GM21381 (cell line): ENCODE results near the gene NR0B2.
"Not testable (repeated sequence)": the region's sequence is repeated elsewhere in the genome, so short reads cannot be mapped to it uniquely, and the experiment has no call there.

Experiments
- ATAC-seq: cut with Tn5 transposase; IDR thresholded peaks from one replicate; pipeline ENCODE4 v1.9.1; 2021; ENCODE audit warnings: mild to moderate bottlenecking, moderate library complexity; ENCODE audit not compliant: unreplicated experiment

Gene NR0B2

GRCh38 chr1:26913754-26914619, at the start of gene NR0B2:
TSS of gene NR0B2 (minus strand) at chr1:26913975. CDS start at chr1:26913940, 35 bp downstream.
- no peak for ATAC-seq

GRCh38 chr1:26961826-26962225, 48.1 kb upstream of the NR0B2 start:
- no peak for ATAC-seq

- ATAC-seq = no peak
These were observed 46.8 kb upstream of the NR0B2 start for GRCh38 chr1:26960625-26960966.

- ATAC-seq = no peak
These were observed 46.2 kb upstream of the NR0B2 start, which contains the start of gene KDF1 for GRCh38 chr1:26959722-26960624. TSS of gene KDF1 (minus strand) at chr1:26960468. CDS start at chr1:26952380, 8,088 bp downstream.

- ATAC-seq = no peak
These were observed 45.5 kb upstream of the NR0B2 start for GRCh38 chr1:26959270-26959669.

- no peak for ATAC-seq
These were observed 43.5 kb upstream of the NR0B2 start for GRCh38 chr1:26957306-26957705.

GRCh38 chr1:26956321-26956720, 42.5 kb upstream of the NR0B2 start:
- ATAC-seq = no peak

GRCh38 chr1:26953374-26953773, 39.6 kb upstream of the NR0B2 start:
- ATAC-seq = no peak

GRCh38 chr1:26951821-26952497, 38.2 kb upstream of the NR0B2 start:
- no peak for ATAC-seq

GRCh38 chr1:26951216-26951615, 37.4 kb upstream of the NR0B2 start:
- ATAC-seq = no peak

- no peak for ATAC-seq
These were observed 36.8 kb upstream of the NR0B2 start for GRCh38 chr1:26950602-26951001.

- ATAC-seq = no peak
These were observed 36.1 kb upstream of the NR0B2 start for GRCh38 chr1:26949926-26950319.

- no peak for ATAC-seq
These were observed 35.6 kb upstream of the NR0B2 start for GRCh38 chr1:26949266-26949925.

- not testable (repeated sequence) for ATAC-seq
These were observed 34.9 kb upstream of the NR0B2 start for GRCh38 chr1:26948725-26949057.

- no peak for ATAC-seq
These were observed 32.5 kb upstream of the NR0B2 start for GRCh38 chr1:26946270-26946669.

- ATAC-seq = no peak
These were observed 32.0 kb upstream of the NR0B2 start for GRCh38 chr1:26945728-26946127.

- no peak for ATAC-seq
These were observed 31.4 kb upstream of the NR0B2 start for GRCh38 chr1:26945138-26945537.

GRCh38 chr1:26942656-26943055, 28.9 kb upstream of the NR0B2 start:
- no peak for ATAC-seq

- no peak for ATAC-seq
These were observed 27.5 kb upstream of the NR0B2 start for GRCh38 chr1:26941311-26941710.

GRCh38 chr1:26938659-26939025, 24.9 kb upstream of the NR0B2 start:
- ATAC-seq = no peak
